GM20000 (cell line): ENCODE results near the gene RTP5.

ENCODE experiments used
- DNase-seq: peaks from one replicate; pipeline ENCODE4 v3.0.0; 2012; ENCODE audit warnings: low spot score
- TF ChIP-seq, protein P1 (sequence below): IDR thresholded peaks from 2 replicates; pipeline ENCODE4 v1.5.1; 2012; ENCODE audit warnings: mild to moderate bottlenecking, control low read depth; ENCODE audit errors: extremely low read depth, missing control alignments

RTP5 gene

DNA sequence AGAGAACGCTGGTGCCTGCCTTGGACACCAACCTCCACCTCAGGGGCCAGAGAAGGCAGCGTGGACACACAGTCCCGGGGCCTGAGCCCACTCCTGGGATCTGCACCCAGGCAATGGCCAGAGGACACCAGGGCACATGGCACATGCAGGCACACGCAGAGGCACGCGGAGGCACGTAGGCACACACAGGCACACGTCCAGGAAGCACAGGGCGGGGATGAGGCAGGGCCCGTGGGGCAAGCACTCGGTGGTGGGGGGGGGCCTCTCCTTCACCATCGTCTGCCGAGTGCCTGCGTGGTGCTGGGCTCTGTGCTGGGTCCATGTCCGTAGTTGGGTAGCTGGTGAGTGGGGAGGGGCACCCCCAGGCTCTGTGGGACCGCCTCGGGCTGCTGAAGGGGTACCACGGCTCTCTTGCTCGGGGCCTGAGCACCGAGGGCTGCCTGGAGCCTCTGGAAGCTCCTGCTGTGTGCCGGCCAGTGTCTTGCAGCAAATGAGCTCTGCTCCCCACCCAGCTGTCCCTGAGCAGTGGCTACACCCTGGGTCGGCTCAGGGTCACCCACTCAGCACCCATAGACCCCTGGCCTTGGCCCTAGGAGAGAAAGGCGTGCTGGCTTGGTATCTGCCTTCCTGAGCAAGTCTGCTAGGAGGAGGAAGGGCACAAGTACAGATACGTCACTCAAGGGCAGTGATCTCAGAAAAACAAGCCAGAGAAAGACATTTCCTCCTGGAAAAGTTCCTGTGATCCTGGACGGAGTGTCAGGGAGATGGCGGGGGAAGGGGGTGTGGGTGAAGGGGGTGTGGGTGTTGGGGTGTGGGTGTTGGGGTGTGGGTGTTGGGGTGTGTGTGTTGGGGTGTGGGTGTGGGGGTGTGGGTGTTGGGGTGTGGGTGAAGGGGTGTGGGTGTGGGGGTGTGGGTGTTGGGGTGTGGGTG is 26.4 kb downstream of the RTP5 start:
- no peak for DNase-seq
- TF ChIP-seq, protein P1, sequence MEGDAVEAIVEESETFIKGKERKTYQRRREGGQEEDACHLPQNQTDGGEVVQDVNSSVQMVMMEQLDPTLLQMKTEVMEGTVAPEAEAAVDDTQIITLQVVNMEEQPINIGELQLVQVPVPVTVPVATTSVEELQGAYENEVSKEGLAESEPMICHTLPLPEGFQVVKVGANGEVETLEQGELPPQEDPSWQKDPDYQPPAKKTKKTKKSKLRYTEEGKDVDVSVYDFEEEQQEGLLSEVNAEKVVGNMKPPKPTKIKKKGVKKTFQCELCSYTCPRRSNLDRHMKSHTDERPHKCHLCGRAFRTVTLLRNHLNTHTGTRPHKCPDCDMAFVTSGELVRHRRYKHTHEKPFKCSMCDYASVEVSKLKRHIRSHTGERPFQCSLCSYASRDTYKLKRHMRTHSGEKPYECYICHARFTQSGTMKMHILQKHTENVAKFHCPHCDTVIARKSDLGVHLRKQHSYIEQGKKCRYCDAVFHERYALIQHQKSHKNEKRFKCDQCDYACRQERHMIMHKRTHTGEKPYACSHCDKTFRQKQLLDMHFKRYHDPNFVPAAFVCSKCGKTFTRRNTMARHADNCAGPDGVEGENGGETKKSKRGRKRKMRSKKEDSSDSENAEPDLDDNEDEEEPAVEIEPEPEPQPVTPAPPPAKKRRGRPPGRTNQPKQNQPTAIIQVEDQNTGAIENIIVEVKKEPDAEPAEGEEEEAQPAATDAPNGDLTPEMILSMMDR: no peak

DNA sequence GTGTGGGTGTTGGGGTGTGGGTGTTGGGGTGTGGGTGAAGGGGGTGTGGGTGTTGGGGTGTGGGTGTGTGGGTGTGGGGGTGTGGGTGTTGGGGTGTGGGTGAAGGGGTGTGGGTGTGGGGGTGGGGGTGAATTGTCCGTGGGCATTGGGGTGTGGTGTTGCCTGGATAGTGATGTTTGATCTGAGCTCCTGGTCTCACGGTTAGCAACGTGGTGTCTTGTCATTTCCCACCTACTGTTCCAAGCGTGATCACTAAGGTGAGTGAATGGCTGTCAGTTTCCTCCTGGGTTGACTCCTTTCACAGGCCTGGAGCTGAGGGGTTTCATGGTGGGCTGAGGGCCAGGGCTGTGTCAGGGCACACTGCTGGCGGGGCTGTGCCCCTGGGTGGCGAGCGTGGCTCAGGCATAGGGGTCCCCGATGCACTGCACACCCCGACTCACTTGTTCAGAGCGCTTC is 27.2 kb downstream of the RTP5 start:
- TF ChIP-seq, protein P1: no peak

DNA sequence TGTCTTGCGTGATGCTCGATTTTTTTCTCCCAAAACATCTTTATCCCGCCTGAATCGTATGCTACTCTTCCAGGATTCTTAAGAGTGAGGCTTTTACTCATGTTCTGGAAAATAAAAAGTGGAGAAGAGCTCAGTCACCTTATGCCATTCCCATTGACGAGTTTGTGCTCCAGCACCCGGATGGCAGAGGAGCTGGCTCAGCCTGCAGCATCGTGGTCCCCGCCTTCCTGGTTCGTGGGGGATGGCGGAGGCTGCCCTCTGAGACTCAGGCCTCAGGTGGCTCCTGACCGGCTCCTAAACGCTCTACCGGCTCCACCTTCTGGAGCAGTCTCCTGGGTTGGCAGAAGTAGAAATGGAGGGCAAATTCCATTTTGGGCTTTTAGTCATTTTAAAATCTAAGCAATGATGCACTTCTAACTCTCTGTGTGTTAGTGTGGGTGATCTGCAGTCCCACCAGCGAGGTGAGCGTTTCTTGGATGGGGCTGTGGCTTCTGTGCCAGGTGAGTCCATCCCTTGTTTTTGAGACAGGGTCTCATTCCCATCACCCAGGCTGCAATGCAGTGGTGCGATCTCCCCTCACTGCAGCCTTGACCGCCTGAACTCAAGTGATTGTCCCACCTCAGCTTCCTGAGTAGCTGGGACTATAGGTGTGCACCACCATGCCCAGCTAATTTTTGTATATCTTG is 27.8 kb downstream of the RTP5 start:
- TF ChIP-seq, protein P1: no peak
- DNase-seq: no peak

More for the DNA sequence above, 27.2 kb downstream of the RTP5 start:
- no peak for DNase-seq

DNA sequence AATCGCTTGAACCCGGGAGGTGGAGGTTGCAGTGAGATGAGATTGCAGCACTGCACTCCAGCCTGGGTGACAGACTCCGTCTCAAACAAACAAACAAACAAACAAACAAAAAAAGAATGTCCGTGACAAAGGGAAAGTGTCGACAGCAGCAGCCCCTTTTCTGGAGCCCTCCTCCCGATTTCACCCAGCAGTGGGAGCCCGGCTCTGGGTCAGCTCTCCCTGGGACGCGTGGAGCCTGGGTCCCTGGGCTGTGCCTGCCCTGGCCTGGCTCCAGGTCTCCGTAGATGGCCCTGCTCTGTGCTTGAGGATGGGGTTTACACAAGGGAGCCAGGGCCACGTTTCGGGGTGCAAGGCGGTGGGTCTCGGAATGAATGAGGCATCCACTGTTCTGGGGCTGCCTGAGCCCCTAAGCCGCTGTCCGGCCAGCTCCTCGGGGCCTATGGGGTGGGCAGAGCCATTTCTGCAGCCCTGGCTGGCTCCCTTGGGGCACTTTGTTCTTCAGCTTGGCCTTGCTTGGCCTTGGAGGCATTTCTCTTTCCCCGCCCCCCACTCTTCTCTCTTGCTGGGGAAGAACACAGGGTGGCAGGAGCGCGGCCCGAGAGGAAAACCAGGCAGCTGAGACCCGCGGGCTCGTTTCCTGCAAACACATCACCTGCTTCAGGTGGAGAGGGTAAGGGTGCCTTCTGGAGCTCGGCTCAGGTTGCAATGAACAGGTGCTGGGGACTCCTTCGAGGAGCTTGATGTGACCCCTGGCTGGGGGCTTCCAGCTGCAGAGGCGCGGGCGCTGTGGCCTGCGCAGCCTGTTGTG is 29.1 kb downstream of the RTP5 start:
- TF ChIP-seq, protein P1: no peak
- no peak for DNase-seq

DNA sequence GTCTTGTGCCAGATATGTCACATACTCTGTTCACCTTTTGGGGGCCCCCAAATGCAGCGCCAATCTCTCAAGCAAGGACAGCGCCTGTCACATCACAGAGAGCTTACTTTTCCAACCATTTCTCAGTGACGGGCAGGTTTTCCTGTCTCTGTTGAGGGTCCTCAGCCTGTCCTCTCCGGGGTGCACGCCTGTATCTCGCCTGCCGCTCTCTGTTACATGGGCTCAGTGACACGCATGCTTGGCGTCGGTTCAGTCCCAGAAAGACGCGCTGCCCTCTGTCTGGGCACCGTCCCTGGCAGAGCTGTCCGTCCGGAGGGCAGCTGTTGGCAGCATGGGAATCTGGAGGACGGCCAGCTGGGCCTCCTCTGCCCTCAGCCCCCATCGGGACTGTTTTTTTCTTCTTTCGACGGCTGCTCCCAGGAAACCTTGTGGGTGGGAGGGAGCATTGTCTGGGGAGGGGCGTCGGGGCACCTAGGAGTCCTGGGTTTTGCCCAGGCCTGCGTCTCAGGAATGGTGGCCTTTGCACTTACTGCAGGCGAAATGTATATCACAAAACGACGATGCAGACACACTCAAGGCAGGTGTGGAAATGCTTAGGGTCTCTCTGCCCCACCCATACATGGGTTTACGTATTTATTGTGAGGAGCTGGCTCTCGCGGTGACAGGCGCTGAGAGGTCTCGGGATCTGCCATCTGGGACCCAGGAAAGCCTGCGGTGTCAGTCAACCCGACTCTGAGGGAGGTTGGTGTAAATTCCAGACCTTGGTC is 30.9 kb downstream of the RTP5 start:
- DNase-seq: no peak

DNA sequence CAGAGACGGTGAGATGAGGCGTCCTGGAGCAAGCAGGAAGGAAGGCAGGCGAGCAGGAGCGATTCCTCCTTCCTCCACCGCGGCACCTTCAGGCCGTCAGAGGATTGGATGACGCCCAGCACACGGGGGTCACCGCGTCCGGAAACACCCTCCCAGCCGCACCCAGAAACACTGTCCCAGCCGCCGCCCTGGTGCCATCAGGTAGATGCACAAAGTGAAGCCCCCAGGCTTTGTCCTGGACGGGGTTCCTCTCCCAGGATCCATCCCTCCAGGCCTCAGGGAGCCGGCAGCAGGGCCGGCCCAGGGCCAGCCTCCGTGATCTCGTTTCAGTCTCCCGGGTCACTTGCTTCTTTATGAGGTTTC is 31.5 kb downstream of the RTP5 start:
- DNase-seq: no peak
- TF ChIP-seq, protein P1: no peak

More for the DNA sequence above, 30.9 kb downstream of the RTP5 start:
- TF ChIP-seq, protein P1: no peak
